ENCODE results near the gene SLC4A2. TPM values are rescaled to one million over a fixed set of nuclear protein-coding genes. Genes with fewer than 3 reads are reported as not detected.

The SLC4A2 gene
- total RNA-seq, 2 donors from 2014 or later: 50.1 to 147 TPM

DNA sequence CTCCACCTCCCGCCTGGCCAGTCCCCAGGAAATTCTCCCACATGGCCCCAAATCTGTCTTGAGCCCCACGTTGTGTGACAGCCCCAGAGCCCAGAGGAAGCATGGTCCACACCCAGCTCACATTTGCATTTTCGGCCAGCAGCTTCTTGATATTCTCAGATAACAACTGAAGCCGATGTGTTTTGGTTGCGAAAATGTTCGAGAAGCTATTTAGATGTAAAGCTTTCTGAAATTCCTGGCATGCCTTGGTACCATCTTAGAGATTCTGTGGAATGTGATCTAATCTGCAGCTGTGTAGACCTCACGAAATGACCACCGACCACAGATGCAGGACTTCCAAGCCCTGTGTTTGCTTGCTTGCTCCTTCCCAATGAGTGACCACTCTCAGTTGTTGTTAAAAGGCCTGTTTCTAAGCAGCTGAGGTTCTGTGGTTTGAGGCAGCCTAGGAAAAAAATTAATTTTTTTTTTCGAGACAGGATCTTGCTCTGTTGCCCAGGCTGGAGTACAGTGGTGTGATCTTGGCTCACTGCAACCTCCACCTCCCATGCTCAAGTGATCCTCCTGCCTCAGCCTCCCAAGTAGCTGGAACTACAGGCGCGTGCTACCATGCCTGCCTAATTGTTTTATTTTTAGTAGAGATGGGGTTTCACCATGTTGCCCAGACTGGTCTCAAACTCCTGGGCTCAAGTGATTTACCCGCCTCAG lies 8.8 kb downstream of the SLC4A2 start:
- ATAC-seq: no peak
- Histone ChIP-seq H3K9me3 (no peaks in the 10 kb centered on the region), H3K27ac (no peak overlapping the region), H3K27me3 (no peaks in the 10 kb centered on the region), H3K36me3 (replicated peaks in 1 of 2; ENCODE audit: insufficient read depth in 1 of 2, low read depth in 2 of 2) (peaks cover 27 to 43% of the 10 kb centered on the region in 2 donors), H3K4me1 (peaks cover 22% of the 10 kb centered on the region), H3K4me3 (no peak overlapping the region)
- intact Hi-C loops (cut with DNase I): no loop called here
- TF ChIP-seq, protein P1, sequence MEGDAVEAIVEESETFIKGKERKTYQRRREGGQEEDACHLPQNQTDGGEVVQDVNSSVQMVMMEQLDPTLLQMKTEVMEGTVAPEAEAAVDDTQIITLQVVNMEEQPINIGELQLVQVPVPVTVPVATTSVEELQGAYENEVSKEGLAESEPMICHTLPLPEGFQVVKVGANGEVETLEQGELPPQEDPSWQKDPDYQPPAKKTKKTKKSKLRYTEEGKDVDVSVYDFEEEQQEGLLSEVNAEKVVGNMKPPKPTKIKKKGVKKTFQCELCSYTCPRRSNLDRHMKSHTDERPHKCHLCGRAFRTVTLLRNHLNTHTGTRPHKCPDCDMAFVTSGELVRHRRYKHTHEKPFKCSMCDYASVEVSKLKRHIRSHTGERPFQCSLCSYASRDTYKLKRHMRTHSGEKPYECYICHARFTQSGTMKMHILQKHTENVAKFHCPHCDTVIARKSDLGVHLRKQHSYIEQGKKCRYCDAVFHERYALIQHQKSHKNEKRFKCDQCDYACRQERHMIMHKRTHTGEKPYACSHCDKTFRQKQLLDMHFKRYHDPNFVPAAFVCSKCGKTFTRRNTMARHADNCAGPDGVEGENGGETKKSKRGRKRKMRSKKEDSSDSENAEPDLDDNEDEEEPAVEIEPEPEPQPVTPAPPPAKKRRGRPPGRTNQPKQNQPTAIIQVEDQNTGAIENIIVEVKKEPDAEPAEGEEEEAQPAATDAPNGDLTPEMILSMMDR (IDR thresholded peaks at IDR 0.05): no peak
- TF ChIP-seq POLR2A (IDR thresholded peaks at IDR 0.05): no peak
- no peak for DNase-seq
- 87 to 88% methylated on average over 10 to 12 of the region's 12 CpGs for WGBS, 2 donors

DNA sequence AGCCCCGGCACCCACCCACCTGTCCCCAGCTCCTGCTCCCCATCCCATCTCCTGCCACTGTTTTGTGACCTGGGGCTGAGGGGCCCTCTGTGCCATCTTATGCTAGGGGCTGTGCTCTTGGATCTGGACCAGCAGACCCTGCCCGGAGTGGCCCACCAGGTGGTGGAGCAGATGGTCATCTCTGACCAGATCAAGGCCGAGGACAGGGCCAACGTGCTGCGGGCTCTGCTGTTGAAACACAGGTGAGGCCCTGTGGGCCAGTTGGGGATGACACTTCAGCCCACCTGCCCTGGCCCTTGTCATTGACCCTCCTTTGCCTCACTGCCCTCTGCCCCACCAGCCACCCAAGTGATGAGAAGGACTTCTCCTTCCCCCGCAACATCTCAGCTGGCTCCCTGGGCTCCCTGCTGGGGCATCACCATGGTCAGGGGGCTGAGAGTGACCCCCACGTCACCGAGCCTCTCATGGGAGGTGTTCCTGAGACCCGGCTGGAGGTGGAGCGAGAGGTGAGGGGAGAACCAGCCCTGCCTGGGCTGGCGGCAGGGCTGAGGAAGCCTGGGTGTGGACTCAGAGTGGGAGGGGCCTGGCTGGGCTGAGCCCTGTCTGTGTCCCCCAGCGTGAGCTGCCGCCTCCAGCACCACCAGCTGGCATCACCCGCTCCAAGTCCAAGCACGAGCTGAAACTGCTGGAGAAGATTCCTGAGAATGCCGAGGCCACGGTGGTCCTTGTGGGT lies 10.6 kb downstream of the SLC4A2 start:
- H3K27ac ChIP-seq: no peak overlapping the region
- 88 to 95% methylated on average over 9 to 17 of the region's 17 CpGs for WGBS, 2 donors
- ATAC-seq: no peak
- peaks cover 6% of the 10 kb centered on the region for H3K4me1 ChIP-seq
- TF ChIP-seq POLR2A (IDR thresholded peaks at IDR 0.05): no peak
- TF ChIP-seq, protein P1 (IDR thresholded peaks at IDR 0.05): no peak
- H3K9me3 ChIP-seq: no peaks in the 10 kb centered on the region
- DNase-seq: no peak
- H3K27me3 ChIP-seq: no peaks in the 10 kb centered on the region
- H3K4me3 ChIP-seq: no peak overlapping the region
- peaks cover 28 to 52% of the 10 kb centered on the region in 2 donors for H3K36me3 ChIP-seq (replicated peaks in 1 of 2; ENCODE audit: insufficient read depth in 1 of 2, low read depth in 2 of 2)
- intact Hi-C loops (cut with DNase I): no loop called here

GRCh38 chr7:151070574-151070960 lies 11.2 kb downstream of the SLC4A2 start:
- Histone ChIP-seq H3K27ac (no peak overlapping the region), H3K9me3 (no peaks in the 10 kb centered on the region), H3K4me3 (no peak overlapping the region), H3K36me3 (replicated peaks in 1 of 2; ENCODE audit: insufficient read depth in 1 of 2, low read depth in 2 of 2) (peaks cover 32 to 56% of the 10 kb centered on the region in 2 donors), H3K27me3 (no peaks in the 10 kb centered on the region), H3K4me1 (peaks cover under 1% of the 10 kb centered on the region)
- intact Hi-C loops (cut with DNase I): no loop called here
- TF ChIP-seq, protein P1 (IDR thresholded peaks at IDR 0.05): no peak
- no peak for TF ChIP-seq POLR2A (IDR thresholded peaks at IDR 0.05)
- WGBS, 2 donors: 87 to 94% methylated on average over 5 to 15 of the region's 15 CpGs
- no peak for DNase-seq
- no peak for ATAC-seq

- no peak for ATAC-seq
- peaks cover 37 to 56% of the 10 kb centered on the region in 2 donors for H3K36me3 ChIP-seq (replicated peaks in 1 of 2; ENCODE audit: insufficient read depth in 1 of 2, low read depth in 2 of 2)
- no peak for DNase-seq
- intact Hi-C loops (cut with DNase I): no loop called here
- no peak overlapping the region for H3K27ac ChIP-seq
- WGBS, 2 donors: 92 to 93% methylated on average over 22 to 25 of the region's 39 CpGs
- H3K9me3 ChIP-seq: no peaks in the 10 kb centered on the region
- H3K4me1 ChIP-seq: no peaks in the 10 kb centered on the region
- H3K4me3 ChIP-seq: no peak overlapping the region
- no peaks in the 10 kb centered on the region for H3K27me3 ChIP-seq
- TF ChIP-seq, protein P1 (IDR thresholded peaks at IDR 0.05): no peak
- TF ChIP-seq POLR2A (IDR thresholded peaks at IDR 0.05): no peak
These were observed 11.9 kb downstream of the SLC4A2 start for GRCh38 chr7:151071032-151071866.
